Activated CD4-positive, alpha-beta T cell treated with anti-CD3 and anti-CD28 coated beads, Interleukin-10, Interleukin-2, amounts not matched to agents 100 ng/mL and 50 ng/mL, durations not matched to agents 16 hours and 8 hours (primary cell): ENCODE data around the gene OPCML.

Experiments
- DNase-seq: peaks from one replicate; pipeline ENCODE4 v3.0.0-alpha.2; 2020

Gene OPCML

DNA sequence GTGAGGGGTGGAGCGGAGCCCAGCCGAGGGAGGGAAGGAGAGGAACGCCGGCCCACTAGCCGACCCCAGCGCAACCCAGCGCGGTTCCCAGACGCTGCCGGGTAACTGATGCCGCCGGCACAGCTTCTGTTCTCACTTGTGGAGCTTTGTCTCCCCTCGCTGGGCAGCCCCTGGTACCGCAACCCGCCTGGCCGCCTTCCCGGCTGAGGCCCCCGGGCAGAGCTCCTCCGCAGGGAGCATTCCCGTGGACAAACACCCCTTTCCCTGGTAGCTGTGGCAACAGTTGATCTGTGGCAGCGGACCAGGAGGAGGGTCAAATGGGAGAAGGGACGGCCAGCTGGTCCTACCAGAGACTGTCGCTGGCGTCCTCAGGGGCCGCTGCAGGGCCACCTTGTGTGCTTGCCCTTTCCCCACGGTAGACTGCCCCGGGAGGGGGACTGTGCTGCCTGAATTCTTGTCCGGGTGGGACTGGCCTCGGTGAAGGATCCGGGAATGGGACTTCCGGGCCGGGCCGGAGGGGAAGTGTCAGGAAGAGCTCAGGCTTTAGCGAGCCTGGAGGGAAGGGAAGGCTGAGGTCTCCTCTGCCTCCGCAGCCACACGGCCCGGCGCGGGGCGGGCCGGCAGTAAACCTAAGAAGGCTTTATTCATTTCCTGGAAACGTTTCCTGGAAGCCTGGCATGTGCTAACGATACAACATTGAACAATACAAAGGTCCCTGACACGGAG, 468.0 kb downstream of the OPCML start:
- DNase-seq = peak; percentile 15

DNA sequence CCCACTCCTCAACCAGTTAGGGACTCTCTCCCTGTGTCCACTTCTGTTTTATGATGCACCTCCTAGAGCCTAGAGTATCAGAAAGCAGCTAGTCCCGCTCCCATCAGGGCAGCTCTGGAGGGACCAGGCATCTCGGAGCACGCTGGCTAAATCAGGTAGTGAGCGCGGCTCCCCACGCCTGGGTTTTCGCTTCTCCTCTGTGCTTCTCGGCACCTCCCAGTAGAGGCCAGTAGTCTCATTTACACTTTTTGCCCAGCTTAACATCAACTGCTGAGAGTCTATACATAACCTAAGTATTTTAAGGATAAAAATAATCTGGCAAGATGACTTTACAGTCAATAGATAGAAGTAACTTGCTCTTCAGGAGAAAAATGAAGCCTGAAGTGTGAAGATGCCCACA, 473.8 kb downstream of the OPCML start:
- DNase-seq = no peak

DNA sequence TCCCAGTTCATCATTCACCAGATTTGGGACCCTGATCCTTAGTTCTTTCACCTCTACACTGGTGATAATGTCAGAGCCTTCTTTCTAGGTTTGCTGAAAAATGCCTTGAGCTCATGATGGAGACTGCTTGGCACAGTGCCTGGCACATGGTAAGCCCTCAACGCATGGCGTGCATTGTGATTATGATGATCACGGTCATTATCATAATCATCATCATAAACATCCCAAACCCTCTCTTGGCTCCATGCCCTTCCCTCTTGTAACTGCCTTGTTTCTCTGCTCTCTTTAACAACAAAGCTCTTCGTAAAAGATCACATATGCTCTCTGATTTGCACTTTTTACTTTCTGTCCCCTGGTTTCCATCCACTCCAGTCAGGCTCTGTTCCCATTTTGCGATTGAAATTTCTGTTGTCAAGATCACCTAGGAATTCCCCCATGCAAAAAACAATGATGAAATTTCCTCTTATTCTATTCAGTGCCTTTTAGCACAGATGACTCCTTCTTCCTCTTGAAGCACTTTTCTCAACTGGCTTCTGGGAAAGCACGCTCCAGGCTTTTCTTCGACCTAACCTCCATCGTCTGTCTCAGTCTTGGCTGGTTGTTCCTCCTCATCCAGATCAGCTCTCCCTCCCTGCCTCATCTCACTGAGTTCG, 479.1 kb downstream of the OPCML start:
- DNase-seq = no peak

DNA sequence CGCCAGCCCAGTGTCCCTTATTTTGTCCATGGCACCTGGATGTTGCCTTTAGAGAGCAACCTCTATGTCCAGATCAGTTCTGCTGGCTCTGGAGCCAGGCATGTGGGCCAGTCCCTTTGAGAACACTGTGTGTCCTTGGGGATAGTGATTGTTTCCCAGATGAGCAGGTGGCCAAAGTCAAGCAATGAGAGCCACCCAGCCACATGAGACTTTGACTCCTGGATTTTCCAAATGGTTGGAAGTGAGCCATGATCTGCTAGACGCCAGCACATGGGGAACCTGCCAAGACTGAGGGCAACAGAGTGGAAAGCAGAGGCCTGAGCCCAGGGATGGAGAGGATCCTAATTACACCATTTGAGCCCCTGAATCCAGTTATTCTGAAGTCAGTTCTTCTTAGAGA, 479.8 kb downstream of the OPCML start:
- DNase-seq = no peak

DNA sequence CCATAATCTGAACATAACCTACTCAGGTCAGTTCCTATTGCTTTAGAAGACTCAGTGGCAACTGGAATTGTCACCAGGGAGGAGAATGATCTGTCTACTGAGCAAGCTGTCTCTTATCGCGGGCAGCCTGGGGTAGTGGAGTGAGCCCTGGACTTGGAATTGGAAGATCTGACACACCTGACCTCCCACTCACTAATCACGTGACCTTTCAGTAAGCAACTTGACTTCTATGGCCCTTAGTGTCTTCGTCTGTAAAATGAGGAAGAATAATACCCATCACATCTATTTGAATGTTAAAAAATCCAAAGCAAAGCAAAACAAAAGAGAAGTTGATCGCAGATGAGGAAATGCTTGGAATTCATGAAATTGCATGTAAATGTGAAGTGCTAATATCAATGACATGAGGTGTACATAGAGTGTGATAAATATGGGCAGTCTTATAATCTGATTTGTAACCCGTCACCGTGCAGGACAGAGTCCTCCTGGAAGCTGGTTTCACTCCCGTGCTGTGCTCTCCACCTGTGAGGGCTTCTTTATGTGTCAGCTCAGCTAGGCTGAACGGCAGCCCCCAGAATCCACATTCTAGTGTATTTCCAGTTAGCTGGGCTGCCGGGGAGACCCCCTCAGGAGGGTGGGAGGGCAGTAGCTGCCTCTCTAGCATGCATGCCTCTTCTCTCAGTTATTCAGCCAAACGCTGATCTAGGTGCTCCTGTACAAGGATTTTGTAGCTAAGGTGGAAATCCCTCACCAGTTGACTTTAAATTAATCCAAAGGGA, 482.9 kb downstream of the OPCML start:
- DNase-seq = no peak

DNA sequence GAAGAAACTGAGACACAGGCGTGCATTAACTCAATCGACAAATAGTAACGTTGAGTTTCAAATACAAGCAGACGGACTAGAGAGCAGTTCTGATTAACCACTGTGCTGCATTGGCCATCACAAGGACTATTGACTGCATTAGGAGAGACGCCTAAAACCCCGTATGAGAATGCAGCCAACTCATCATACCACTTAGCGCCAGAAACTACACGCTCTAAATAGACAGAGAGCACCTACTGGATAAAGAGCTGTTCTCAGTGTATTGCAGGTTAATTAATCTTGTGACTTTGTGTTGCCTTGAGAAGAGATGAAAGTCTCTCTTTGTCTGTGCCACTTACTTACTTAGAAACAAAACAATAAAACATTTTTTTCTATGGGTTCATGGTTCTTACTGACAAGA, 484.0 kb downstream of the OPCML start:
- DNase-seq = no peak

DNA sequence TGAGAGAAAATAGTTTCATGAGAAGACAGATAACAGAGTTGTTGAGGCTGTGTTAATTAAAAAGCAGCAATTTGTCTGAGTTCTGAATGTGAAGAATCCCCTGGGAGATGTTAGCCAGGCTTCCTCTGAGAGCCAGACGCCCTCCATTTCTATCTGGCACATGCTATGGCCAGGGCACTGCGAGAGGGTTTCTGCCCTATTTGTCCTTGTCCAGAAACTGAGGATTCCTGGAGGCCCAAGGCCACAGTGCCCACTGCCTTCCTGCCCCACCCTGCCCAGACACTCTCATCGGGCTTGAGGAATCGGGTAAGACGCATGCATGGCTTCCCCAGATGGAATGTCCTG, 484.6 kb downstream of the OPCML start:
- no peak for DNase-seq

DNA sequence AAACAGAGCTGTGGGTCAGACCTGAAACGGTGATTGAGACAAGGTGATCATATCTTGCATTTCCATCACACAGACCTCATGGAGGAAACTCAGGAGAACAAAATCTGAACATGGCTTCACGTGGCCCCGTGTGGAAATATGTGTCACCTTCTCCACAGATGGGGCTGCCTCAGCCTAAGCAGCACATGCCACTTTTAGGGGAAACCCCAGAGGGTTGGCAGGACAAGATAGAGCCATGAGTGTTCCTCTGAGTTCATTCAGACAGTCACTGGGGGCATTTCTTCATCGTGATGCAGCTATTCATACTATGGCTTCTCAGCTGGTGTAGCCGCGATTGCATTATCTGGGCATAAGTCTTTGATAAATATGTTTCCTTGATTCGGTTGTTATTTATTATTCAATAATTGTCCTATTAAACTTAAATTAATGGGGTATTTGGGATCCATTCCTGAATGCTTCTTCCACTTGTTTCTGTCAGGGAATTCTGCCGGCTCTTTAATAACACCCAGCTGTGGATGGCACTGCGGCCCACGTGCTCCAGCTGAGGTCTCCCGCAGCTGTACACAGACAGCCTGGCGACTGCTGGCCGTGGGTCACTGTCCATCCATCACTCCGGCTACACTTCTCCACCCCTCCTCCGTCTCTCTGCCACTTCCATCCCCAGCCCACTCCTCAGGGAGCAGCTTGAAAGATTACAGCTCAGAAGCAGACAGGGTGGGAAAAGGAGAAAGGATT, 485.1 kb downstream of the OPCML start:
- DNase-seq = no peak

DNA sequence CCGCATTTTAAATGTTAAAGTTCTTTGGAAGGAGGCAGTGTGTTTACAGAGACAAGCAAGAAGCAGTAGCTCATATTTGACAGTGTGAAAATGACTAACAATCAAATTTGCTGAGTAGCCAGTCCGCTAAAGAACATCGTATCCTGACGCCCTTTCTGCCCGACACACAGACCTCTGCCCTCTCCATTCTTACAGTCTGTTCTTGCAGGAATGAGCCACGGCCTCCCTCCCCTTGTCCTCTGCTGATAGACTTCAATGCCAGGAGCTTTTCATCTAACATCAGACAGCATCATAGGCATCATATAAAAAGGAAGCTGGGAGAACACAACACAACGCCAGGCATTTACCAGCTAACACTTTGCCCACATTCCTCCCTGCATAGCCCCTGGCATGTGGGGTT, 486.0 kb downstream of the OPCML start:
- DNase-seq = no peak

DNA sequence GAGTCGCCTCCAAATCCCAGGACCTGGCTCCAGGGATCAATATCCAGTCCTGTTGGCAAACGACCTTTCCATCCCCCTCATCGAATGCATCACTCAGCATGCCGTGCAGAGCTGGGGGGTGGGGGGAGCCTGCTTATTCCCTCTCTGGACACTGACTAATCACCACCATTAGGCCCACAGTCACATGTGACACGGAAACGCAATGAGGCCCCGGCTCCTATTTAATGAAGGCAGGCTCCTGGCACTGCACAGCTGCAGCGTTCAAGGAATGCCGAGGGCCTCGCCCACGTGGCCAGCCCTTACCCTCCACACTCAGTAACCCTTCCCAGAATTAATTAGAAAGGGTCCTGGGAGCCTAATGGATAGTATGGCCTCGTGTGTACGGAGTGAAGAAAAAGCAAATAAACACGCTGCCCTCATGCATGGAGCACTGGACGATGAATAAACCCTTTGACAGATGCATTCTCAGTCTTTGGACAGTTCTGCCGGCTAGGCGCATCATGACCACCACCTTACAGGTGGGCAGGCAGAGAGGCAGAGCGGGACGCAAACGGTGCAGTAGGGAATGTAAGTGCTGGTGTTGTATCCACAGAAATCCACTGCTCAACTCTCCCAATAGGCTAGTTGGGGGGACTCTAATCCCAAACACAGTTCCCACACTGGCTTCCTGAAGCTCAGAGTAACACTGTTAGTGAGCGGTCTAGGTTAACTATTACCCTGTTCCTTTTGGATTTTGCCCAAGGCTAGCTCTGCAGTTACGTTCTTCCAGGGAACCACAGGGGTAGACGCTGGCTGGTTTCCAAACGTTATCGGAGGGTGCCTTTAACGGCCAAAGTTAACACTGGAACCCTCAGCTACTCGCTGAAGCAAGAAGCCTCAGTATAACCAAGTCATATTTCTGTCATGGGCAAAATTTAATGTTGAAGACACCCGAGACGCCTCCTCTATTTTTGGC, 490.1 kb downstream of the OPCML start:
- DNase-seq = no peak

DNA sequence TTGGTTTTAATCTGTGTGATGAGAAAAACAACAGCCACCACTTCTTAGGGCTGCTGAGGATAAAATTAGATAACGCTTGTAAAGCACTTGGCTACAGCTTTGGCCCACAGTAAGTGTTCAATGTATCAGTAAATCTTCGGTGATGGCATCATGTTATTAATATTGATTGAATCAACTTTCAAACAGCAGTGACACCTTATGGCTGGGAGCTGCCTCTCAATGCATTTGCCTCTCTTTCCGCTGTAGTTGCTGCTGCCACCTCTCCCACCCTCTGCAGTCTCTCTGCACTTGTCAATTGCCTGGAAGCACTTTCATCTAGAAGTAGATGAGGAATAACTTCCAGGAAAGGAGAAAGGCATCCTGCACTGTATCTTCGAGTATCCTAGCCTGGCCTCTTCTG, 491.1 kb downstream of the OPCML start:
- no peak for DNase-seq

DNA sequence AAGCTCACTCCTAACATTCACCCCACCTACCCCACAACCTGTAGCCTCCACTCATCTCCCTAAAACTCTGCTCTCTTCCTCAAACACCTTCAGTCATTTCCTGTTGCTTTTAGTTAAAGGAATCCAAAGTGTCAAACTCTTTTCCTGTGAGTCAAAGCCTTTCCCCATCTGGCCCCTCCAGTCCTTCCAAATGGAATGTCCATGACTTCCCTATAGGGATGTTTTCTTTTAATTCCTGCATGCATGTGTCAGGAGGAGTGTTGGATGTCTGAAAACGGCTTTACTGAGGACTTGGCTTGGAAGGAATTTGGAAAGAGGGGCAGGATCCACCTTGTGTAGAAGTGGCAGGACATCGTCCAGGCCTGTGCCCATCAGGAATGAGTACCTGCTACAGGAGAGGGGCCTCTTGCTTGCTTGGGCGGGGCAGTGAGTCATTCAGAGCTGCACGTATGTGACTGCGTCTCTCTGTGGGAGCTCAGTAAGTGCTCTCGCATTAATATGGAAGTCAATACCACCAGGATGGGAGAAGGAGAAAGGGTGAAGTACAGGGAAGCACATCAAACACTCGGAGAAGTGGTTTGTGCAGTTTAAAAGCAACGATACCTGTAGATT, 491.9 kb downstream of the OPCML start:
- DNase-seq = no peak

DNA sequence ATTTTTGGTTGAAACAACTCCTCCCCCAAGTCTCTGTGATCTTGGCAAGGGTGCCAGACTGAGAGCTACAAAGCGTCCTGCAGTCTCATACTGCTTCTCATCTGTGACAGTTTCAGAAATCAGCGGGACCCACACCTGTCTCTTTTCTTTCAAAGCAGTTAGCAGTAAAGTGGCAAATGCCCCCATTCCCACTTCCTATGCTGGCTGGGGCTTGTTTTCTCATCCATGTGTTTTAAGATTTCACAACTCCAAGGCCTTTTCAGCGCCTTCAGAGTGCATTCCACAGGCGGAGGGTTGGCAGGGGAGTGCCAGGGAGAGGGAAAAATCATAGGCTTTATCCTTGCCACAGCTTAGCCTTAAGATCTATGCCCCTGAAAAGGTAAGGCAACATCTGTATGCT, 493.5 kb downstream of the OPCML start:
- no peak for DNase-seq

DNA sequence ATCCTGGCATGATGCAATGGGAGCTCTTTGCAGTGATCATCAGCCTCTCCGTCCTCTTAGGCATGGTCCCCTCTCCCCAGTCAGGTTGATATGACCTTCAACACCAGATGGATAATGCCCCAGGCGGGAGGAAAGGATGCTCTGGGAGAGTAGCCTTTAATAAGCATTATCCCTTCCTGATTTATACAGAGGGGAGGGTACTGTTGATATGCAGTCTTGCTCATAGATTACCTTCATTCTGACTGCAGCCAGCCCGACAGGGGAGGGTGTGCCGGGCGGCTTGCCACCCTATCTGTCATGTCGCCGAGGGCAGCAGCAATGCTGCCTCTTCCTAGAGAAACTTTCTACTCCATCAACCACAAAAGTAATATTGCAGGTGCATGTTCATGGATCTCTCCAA, 497.4 kb downstream of the OPCML start:
- DNase-seq = no peak

DNA sequence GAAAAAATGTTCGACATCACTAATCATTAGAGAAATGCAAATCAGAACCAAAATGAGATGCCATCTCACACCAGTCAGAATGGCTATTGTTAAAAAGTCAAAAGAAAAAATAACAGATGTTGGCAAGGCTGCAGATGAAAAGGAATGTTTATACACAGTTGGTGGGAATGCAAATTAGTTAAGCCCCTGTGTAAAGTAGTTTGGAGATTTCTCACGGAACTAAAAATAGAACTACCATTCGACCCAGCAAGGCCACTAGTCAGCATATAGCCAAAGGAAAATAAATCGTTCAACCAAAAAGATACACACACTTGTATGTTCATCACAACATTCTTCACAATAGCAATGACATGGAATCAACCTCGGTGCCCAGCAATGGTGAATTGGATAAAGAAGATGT, 503.2 kb downstream of the OPCML start:
- no peak for DNase-seq

DNA sequence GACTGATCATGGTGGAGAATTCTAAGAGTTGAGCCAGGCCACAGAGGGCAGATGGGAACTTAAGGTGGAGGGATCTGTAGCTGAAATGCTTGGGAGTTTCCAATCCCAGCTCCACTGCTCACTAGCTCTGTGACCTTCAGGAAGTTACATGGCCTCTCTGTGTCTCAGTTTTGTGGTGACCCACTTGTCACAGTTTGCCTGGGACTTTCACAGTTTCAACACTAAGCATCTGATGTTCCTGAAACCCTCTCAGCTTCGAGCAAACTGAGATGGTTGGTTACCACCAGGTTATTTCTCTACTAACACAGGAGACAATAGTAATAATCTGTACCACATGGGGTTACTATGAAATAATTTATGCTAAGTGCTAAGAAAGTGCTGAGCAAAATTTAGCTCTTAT, 505.3 kb downstream of the OPCML start:
- DNase-seq = no peak

DNA sequence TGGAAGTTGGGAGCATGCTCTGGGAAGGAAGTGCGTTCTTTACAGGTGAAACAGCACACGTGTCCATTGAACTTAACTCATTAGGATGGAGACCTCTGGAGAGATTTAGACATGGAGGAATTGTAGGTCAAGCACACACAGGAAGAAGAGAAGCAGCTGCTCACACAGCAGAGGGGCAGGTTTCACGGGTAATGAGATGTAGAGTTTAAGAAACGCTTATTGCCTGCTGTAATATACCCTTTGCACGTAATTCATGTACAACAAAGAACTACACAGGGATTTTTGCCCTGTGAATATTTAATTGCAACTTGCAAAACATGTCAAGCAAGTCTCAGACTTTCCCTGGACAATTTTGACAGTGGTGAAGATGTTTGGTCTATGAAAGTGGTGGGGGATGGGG, 508.0 kb downstream of the OPCML start:
- DNase-seq = no peak

DNA sequence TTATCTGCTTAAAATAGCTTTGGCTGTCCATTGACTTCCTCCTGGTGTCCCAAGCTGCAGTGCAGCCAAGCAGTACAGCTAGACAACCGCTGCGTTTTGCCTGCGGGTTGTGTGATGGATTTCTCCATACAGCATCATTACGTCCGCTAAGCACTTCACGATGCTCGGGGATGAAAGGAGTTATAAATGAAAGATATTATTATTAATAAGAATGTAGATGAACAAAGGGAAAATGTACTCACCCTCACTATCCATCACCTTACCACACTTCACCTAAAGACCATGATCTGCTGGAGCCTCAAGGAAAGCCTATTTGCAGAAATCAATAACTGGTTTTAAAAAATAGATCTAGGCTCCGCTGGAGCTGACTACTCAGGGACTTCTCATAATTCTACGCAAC, 509.1 kb downstream of the OPCML start:
- no peak for DNase-seq

DNA sequence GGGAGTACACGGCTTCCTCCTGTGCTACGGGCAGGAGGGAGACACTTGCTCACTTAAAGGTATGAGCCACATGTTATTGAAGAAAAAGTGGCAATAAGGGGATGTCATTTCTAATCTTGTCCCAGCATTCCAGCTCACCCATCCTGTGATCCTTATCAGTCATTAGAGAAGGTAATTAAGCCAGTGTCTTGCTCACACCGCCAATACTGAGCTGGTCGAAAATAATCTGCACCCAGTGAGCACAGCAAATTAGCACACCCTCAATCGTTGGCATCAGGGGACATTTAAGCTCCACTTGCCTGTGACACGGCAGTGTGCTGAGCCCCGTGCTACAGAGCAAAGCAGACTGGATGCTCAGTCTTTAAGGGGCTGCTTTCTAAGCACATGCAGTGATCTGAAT, 510.7 kb downstream of the OPCML start:
- DNase-seq = no peak

DNA sequence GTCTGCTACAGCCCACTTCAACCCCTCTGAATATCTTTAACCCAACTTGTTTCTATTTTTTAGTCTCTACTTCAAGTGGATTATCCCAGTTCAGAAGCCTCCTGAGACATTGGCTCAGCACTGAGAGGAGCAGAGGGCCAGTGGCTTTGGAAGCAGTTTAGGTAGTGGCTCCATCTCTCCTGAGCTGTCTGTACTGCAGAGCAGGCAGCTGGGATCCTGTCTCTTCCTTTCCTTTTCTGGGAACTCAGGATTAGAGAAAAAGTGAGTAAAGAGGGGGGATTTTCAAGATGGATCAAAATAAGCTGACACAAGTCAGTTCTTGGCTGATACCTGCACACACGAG, 512.0 kb downstream of the OPCML start:
- no peak for DNase-seq

DNA sequence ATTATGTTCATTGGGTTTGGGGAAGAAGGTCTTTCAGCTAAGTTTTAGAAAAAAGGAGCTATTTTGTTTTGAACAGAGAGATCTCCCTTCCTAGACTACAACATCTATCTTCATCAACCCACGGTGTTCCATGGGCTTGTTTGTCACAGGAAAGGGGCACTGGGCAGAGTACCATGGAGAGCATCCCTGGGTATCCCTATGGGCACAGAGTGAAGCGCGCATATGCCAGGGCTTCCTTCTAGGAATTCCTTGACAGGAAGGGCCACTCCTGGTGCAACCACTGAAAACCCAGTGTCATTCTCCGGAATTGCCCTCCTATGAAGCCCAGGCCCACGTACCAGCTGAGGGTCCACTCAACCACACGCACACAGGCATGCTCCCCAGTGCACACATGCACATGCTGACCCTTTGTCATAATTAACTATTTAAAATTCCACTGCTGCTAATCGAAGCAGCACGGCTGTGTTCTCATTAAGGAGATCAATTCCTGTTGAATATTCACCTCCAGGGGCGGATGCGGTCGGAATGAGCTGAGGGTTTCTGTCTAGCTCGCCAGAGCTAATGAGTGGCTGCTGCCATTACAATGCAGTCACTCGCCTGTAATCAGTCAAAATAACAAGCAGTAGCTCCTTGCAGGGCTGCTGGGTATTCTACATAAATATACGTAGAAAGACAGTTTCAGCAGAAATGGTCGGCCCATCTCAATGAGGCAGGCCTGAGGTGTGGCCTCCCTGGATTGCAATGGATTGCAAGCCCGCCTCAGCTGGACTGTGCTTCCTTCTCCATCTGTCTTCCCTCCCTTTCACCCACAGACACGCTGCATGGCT, 512.5 kb downstream of the OPCML start:
- DNase-seq = no peak
